H1 (cell line): ENCODE measurements around the gene SMAD7. TPM values are rescaled to one million over a fixed set of nuclear protein-coding genes. Genes with fewer than 3 reads are reported as not detected.

ENCODE experiments used
- CTCF ChIA-PET: fragments of 300-600 bp; sonication (Branson Sonifier 250); formaldehyde crosslinking; loops from one replicate; lab custom pipeline; 2021; ENCODE audit not compliant: partially characterized antibody; lab: Charles Lee
- POLR2A ChIA-PET: fragments of 300-600 bp; sonication (Branson Sonifier 250); formaldehyde crosslinking; loops from one replicate; lab custom pipeline; 2021; ENCODE audit warnings: inconsistent platforms; ENCODE audit not compliant: partially characterized antibody; lab: Charles Lee
- DNase-seq, 2 experiments: peaks; one replicate each; pipeline versions ENCODE4 v3.0.0 to v3.0.0-alpha.2; 2010 to 2022; ENCODE audit warnings: low spot score in 2 of 2, low read depth in 1 of 2, mixed read lengths in 1 of 2
- FAIRE-seq: peaks from 2 replicates; lab custom pipeline; 2011; peaks lifted over from hg19 to GRCh38; lab: Jason Lieb, UNC
- H2AFZ ChIP-seq: 2 replicates; pipeline ENCODE4 v1.8.1; 2012; ENCODE audit warnings: low read length, inconsistent platforms
- H2AK5ac ChIP-seq: 2 replicates; pipeline ENCODE4 v1.6.1; 2013; ENCODE audit warnings: low read depth, low read length
- H2BK120ac ChIP-seq: replicated peaks from 2 replicates; pipeline ENCODE3; 2013; ENCODE audit warnings: low read depth, low read length, inconsistent platforms
- H2BK12ac ChIP-seq: 2 replicates; pipeline ENCODE4 v1.6.1; 2013; ENCODE audit warnings: low read depth, low read length
- H2BK15ac ChIP-seq: 2 replicates; pipeline ENCODE4 v1.6.1; 2013; ENCODE audit warnings: low read length
- H2BK20ac ChIP-seq: 2 replicates; pipeline ENCODE4 v1.6.1; 2013; ENCODE audit warnings: low read length
- H2BK5ac ChIP-seq: 2 replicates; pipeline ENCODE4 v1.6.1; 2013; ENCODE audit warnings: low read depth, low read length
- H3K14ac ChIP-seq: 2 replicates; pipeline ENCODE4 v1.6.1; 2013; ENCODE audit warnings: inconsistent platforms; ENCODE audit not compliant: insufficient read length
- H3K18ac ChIP-seq: 2 replicates; pipeline ENCODE4 v1.6.1; 2013; ENCODE audit warnings: low read length; ENCODE audit errors: extremely low read depth
- H3K23ac ChIP-seq: 2 replicates; pipeline ENCODE4 v1.6.1; 2013; ENCODE audit warnings: inconsistent platforms; ENCODE audit not compliant: insufficient read length
- H3K23me2 ChIP-seq: 2 replicates; pipeline ENCODE4 v1.6.1; 2013; ENCODE audit warnings: low read depth, low read length
- H3K27ac ChIP-seq: 2 replicates; pipeline ENCODE4 v1.6.1; 2011; ENCODE audit warnings: low read depth, low read length, inconsistent platforms
- H3K27me3 ChIP-seq, 4 experiments: replicated peaks in 1 of 4; 1 replicate in 1 of 4; 2 replicates in 3 of 4; pipeline versions ENCODE4 v1.6.1 to v1.8.1; 2011 to 2013; ENCODE audit warnings: low read length in 3 of 4, mild to moderate bottlenecking in 3 of 4, inconsistent platforms in 2 of 4, mixed read lengths in 2 of 4, moderate library complexity in 1 of 4; ENCODE audit not compliant: control insufficient read depth in 3 of 4, insufficient read depth in 3 of 4; ENCODE audit errors: extremely low read depth in 1 of 4
- H3K36me3 ChIP-seq, 4 experiments: 2 replicates each; pipeline versions ENCODE4 v1.6.1 to v1.8.1; 2011 to 2013; ENCODE audit warnings: mild to moderate bottlenecking in 4 of 4, low read length in 3 of 4, moderate library complexity in 2 of 4, control low read depth in 1 of 4, inconsistent platforms in 1 of 4; ENCODE audit not compliant: insufficient read depth in 4 of 4, control insufficient read depth in 2 of 4
- H3K4ac ChIP-seq: replicated peaks from 2 replicates; pipeline ENCODE3; 2013; ENCODE audit warnings: low read length, low read depth, mixed read lengths, inconsistent platforms; ENCODE audit not compliant: insufficient read length
- H3K4me1 ChIP-seq, 4 experiments: replicated peaks in 1 of 4; 1 replicate in 1 of 4; 2 replicates in 3 of 4; pipeline versions ENCODE4 v1.6.1 to v1.8.1; 2011 to 2013; ENCODE audit warnings: low read length in 3 of 4, inconsistent platforms in 2 of 4, mixed read lengths in 1 of 4; ENCODE audit not compliant: insufficient read depth in 4 of 4, control insufficient read depth in 3 of 4
- H3K4me2 ChIP-seq, 2 experiments: 2 replicates each; pipeline versions ENCODE4 v1.6.1 to v1.8.1; 2011 to 2013; ENCODE audit warnings: low read depth in 2 of 2, low read length in 2 of 2, control low read depth in 1 of 2, inconsistent platforms in 1 of 2, mild to moderate bottlenecking in 1 of 2; ENCODE audit not compliant: insufficient read depth in 1 of 2
- H3K4me3 ChIP-seq, 4 experiments: fragments of 200-600, 300-600 bp in 1 of 4; sonication (generic), shearing (Covaris generic), sonication (Bioruptor Twin) in 1 of 4; 2 replicates each; pipeline versions ENCODE4 v1.5.1 to v1.8.1; 2011 to 2016; ENCODE audit warnings: low read length in 4 of 4, low read depth in 3 of 4, control low read depth in 2 of 4, inconsistent platforms in 2 of 4, mild to moderate bottlenecking in 2 of 4, mixed read lengths in 1 of 4, moderate library complexity in 1 of 4; ENCODE audit not compliant: insufficient read depth in 2 of 4; ENCODE audit errors: extremely low read depth in 1 of 4
- H3K56ac ChIP-seq: replicated peaks from 2 replicates; pipeline ENCODE3; 2013; ENCODE audit warnings: low read depth, mild to moderate bottlenecking, mixed read lengths, low read length, inconsistent platforms; ENCODE audit not compliant: insufficient read length
- H3K79me1 ChIP-seq: 2 replicates; pipeline ENCODE4 v1.6.1; 2013; ENCODE audit warnings: low read depth, low read length, control low read depth
- H3K79me2 ChIP-seq, 2 experiments: 2 replicates each; pipeline versions ENCODE4 v1.6.1 to v1.8.1; 2012 to 2013; ENCODE audit warnings: low read length in 2 of 2, mild to moderate bottlenecking in 2 of 2, inconsistent platforms in 1 of 2; ENCODE audit not compliant: insufficient read depth in 2 of 2, control insufficient read depth in 1 of 2
- H3K9ac ChIP-seq, 4 experiments: replicated peaks in 1 of 4; 1 replicate in 1 of 4; 2 replicates in 3 of 4; pipeline versions ENCODE4 v1.6.1 to v1.8.1; 2011 to 2013; ENCODE audit warnings: low read depth in 3 of 4, low read length in 3 of 4, control low read depth in 2 of 4, mild to moderate bottlenecking in 2 of 4, moderate library complexity in 2 of 4, inconsistent platforms in 1 of 4; ENCODE audit errors: extremely low read depth in 1 of 4
- H3K9me3 ChIP-seq, 2 experiments: 2 replicates each; pipeline versions ENCODE4 v1.6.1 to v1.8.1; 2012 to 2013; ENCODE audit warnings: mild to moderate bottlenecking in 2 of 2, moderate library complexity in 2 of 2, control low read depth in 1 of 2, inconsistent platforms in 1 of 2, low read depth in 1 of 2, low read length in 1 of 2, mixed read lengths in 1 of 2; ENCODE audit not compliant: insufficient read depth in 2 of 2
- H4K20me1 ChIP-seq, 2 experiments: replicated peaks in 1 of 2; 2 replicates each; pipeline versions ENCODE3 to v1.8.1; 2011 to 2013; ENCODE audit warnings: inconsistent platforms in 2 of 2, low read length in 2 of 2, mild to moderate bottlenecking in 1 of 2; ENCODE audit not compliant: insufficient read depth in 2 of 2, control insufficient read depth in 1 of 2
- H4K5ac ChIP-seq: 2 replicates; pipeline ENCODE4 v1.6.1; 2013; ENCODE audit warnings: low read length, low read depth, mixed read lengths, inconsistent platforms; ENCODE audit not compliant: insufficient read length
- H4K8ac ChIP-seq: 2 replicates; pipeline ENCODE4 v1.8.0; 2013; ENCODE audit warnings: mild to moderate bottlenecking, moderate library complexity, low read length, inconsistent platforms; ENCODE audit not compliant: insufficient read depth; ENCODE audit errors: extremely low read depth
- H4K91ac ChIP-seq: replicated peaks from 2 replicates; pipeline ENCODE3; 2013; ENCODE audit warnings: low read length, mixed read lengths, inconsistent platforms; ENCODE audit not compliant: insufficient read length
- CHD1 ChIP-seq: IDR thresholded peaks from 2 replicates; pipeline ENCODE4 v1.6.1; 2012; ENCODE audit warnings: low read depth, low read length, improper control_type of control experiment
- CHD2 ChIP-seq: IDR thresholded peaks from 2 replicates; pipeline ENCODE4 v1.6.1; 2012; ENCODE audit warnings: low read length, improper control_type of control experiment
- EP300 ChIP-seq, 2 experiments: IDR thresholded peaks; 1 replicate in 1 of 2; 2 replicates in 1 of 2; pipeline ENCODE4 v1.6.1; 2011 to 2012; ENCODE audit warnings: low read depth in 2 of 2, low read length in 2 of 2, mild to moderate bottlenecking in 2 of 2, borderline replicate concordance in 1 of 2, inconsistent platforms in 1 of 2, moderate library complexity in 1 of 2
- JUND ChIP-seq: IDR thresholded peaks from 2 replicates; pipeline ENCODE4 v1.6.1; 2011; ENCODE audit warnings: mild to moderate bottlenecking, improper control_type of control experiment, low read length
- SIN3A ChIP-seq, 2 experiments: IDR thresholded peaks in 1 of 2; conservative IDR thresholded peaks in 1 of 2; 2 replicates each; pipeline ENCODE4 v1.6.1; 2011 to 2012; ENCODE audit warnings: low read length in 2 of 2, improper control_type of control experiment in 1 of 2, low read depth in 1 of 2, mild to moderate bottlenecking in 1 of 2
- TBP ChIP-seq: IDR thresholded peaks from 2 replicates; pipeline ENCODE4 v1.6.1; 2011; ENCODE audit warnings: low read depth, low read length, improper control_type of control experiment
- WGBS, 2 experiments: shearing (Covaris generic) in 1 of 2; methylation state at CpG; one replicate each; pipeline versions ENCODE4 v1.1.6 to v1.1.7; 2013 to 2015; ENCODE audit warnings: low lambda C conversion rate in 2 of 2, mixed read lengths in 2 of 2, inconsistent platforms in 1 of 2, low coverage in 1 of 2, missing lambda C conversion rate in 1 of 2; ENCODE audit not compliant: insufficient replicate concordance in 2 of 2, insufficient coverage in 1 of 2, insufficient read length in 1 of 2; ENCODE audit errors: extremely low coverage in 1 of 2, missing lambda C conversion rate in 1 of 2; 5-methylcytosine and 5-hydroxymethylcytosine counted together
- polyA plus RNA-seq, 7 experiments: library from polyadenylated mRNA; depleted of rRNA in 3 of 7; stranded (reverse) in 5 of 7; unstranded in 2 of 7; fragments of >200 nt in 5 of 7; fragments of 200-250 nt in 2 of 7; gene quantifications; 1 replicate in 5 of 7; 2 replicates in 1 of 7; 4 replicates in 1 of 7; pipeline versions ENCODE4 v1.2.1 to v1.2.3, GENCODE V29; 2011 to 2013; ENCODE audit warnings: missing spikeins in 2 of 7, mixed read lengths in 2 of 7
- total RNA-seq: library from RNA; stranded (reverse); fragmentation: NEBNext Ultra II Directional; extraction: Animal tissue kit (Norgen Biotek cat#: 25700); gene quantifications from 2 replicates; pipeline ENCODE4 v1.2.1, GENCODE V29; 2021

SMAD7 gene
- total and polyA plus RNA-seq, 2 of the 8 experiments (the other 6 are each of a cell fraction or from before 2014, with no cell fraction given), result 6.5 to 15.5 TPM

- no peak for FAIRE-seq
These were observed 51.1 kb downstream of the SMAD7 start for GRCh38 chr18:48899558-48900174.

More at GRCh38 chr18:48899558-48900174, 51.1 kb downstream of the SMAD7 start:
- Histone ChIP-seq H3K36me3 (no peaks in the 10 kb centered on the region), H2BK5ac (no peak overlapping the region), H4K20me1 (no peaks in the 10 kb centered on the region), H3K27me3 (no peaks in the 10 kb centered on the region), H3K4me1 (peaks cover 0 to 5% (median 1%) of the 10 kb centered on the region in 4 experiments; a peak in 2 of 7 replicates), H3K23me2 (peaks cover 5% of the 10 kb centered on the region; the same call in 1 of the 2 replicates), H3K27ac (no peak overlapping the region), H3K9ac (no peak overlapping the region), H2BK15ac (no peak overlapping the region), H4K8ac (no peak overlapping the region), H2BK120ac (no peak overlapping the region), H3K4me2 (no peak overlapping the region), H3K14ac (no peak overlapping the region), H4K91ac (no peak overlapping the region), H3K4me3 (no peak overlapping the region), H2AFZ (no peak overlapping the region), H2AK5ac (no peak overlapping the region), H3K18ac (no peak overlapping the region), H3K9me3 (peaks cover 0 to 3% of the 10 kb centered on the region in 2 experiments; a peak in 1 of 4 replicates), H4K5ac (no peak overlapping the region), H2BK12ac (no peak overlapping the region), H2BK20ac (no peak overlapping the region), H3K4ac (no peak overlapping the region), H3K79me1 (no peaks in the 10 kb centered on the region), H3K79me2 (no peaks in the 10 kb centered on the region), H3K56ac (no peak overlapping the region), H3K23ac (no peak overlapping the region)
- 90% methylated on average over 4 of the region's 4 CpGs; no CpG with 5 or more reads in 1 of the 2 experiments for WGBS, 2 experiments
- ChIA-PET POLR2A (no interaction called here), CTCF (interaction anchor here (0.6 kb wide), 1 partner anchor 100 kb away, joined by 4 read pairs; no protein-coding TSS in a partner anchor)
- TF ChIP-seq CHD2, result no peak
- TF ChIP-seq JUND, result no peak
- no peak for TF ChIP-seq SIN3A (conservative IDR thresholded peaks at IDR 0.05 in 1 of 2, IDR thresholded peaks at IDR 0.05 in 1 of 2; ENCODE audit: low read depth in 1 of 2, low read length in 2 of 2)
- TF ChIP-seq CHD1, result no peak
- no peak for TF ChIP-seq TBP
- TF ChIP-seq EP300 (IDR thresholded peaks at IDR 0.05; ENCODE audit: borderline replicate concordance in 1 of 2, low read depth in 2 of 2, low read length in 2 of 2), result no peak
- no peak for DNase-seq
